Gastrocnemius medialis (tissue), 4 donors: Measurements from ENCODE around the gene NLGN1.

Source experiments
- CTCF ChIP-seq, 5 experiments: fragments of 450-650 bp in 3 of 5; fragments of 200-600 bp in 2 of 5; sonication (generic) in 2 of 5; IDR thresholded peaks in 4 of 5; conservative IDR thresholded peaks in 1 of 5; 1 replicate in 4 of 5; 2 replicates in 1 of 5; pipeline ENCODE4 v1.5.1; 2016 to 2019; ENCODE audit warnings: antibody characterized with exemption in 5 of 5, mild to moderate bottlenecking in 3 of 5, moderate library complexity in 3 of 5
- POLR2A ChIP-seq, 2 donors: fragments of 450-650 bp; IDR thresholded peaks; one replicate each; pipeline ENCODE4 v1.6.1; 2017; ENCODE audit warnings: antibody characterized with exemption in 2 of 2, mild to moderate bottlenecking in 2 of 2, moderate library complexity in 2 of 2

- no peak for TF ChIP-seq CTCF (IDR thresholded peaks at IDR 0.05 in 4 of 5, conservative IDR thresholded peaks at IDR 0.05 in 1 of 5)
- no peak for TF ChIP-seq POLR2A (IDR thresholded peaks at IDR 0.05)
These were observed 820.5 kb downstream of the NLGN1 start for GRCh38 chr3:174218016-174218415.
